GM18951 (cell line): ENCODE results near the gene ZNF552.
"Not testable (repeated sequence)": the region's sequence is repeated elsewhere in the genome, so short reads cannot be mapped to it uniquely, and the experiment has no call there.

Experiments
- POLR2A ChIP-seq: IDR thresholded peaks from 4 replicates; pipeline ENCODE4 v1.6.1; 2011; ENCODE audit warnings: mild to moderate bottlenecking; ENCODE audit not compliant: insufficient read length, insufficient read depth; ENCODE audit errors: extremely low read depth
- in situ Hi-C: fragments of 300-500 bp; cut with MboI; formaldehyde crosslinking; loops from one replicate; pipeline ENCODE4 v1.12.0; 2022; ENCODE audit warnings: low sequenced_read_pairs, mixed read lengths, inconsistent platforms; ENCODE audit not compliant: unreplicated experiment

ZNF552 gene

DNA sequence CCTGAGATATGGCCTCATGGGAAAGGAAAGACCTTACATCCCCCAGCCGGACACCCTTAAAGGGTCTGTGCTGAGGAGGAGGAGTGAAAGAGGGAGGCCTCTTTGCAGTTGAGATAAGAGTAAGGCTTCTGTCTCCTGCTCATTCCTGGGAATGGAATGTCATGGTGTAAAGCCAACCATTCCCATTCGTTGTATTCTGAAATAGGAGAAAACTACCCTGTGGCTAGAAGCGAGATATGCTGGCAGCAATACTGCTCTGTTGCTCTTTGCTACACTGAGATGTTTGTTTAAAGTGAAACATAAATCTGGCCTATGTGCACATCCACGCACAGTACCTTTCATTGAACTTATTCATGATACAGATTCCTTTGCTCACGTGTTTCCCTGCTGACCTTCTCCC, 14.6 kb upstream of the ZNF552 start:
- in situ Hi-C loops, result no loop called here
- TF ChIP-seq POLR2A, result no peak

- TF ChIP-seq POLR2A, result no peak
- in situ Hi-C loops, result no loop called here
These were observed 10.8 kb upstream of the ZNF552 start for GRCh38 chr19:57825511-57825910.

GRCh38 chr19:57823608-57824007, 8.9 kb upstream of the ZNF552 start:
- in situ Hi-C loops, result not testable (repeated sequence)

GRCh38 chr19:57823155-57823554, 8.4 kb upstream of the ZNF552 start:
- in situ Hi-C loops, result not testable (repeated sequence)

GRCh38 chr19:57821501-57821900, 6.8 kb upstream of the ZNF552 start:
- in situ Hi-C loops, result not testable (repeated sequence)

DNA sequence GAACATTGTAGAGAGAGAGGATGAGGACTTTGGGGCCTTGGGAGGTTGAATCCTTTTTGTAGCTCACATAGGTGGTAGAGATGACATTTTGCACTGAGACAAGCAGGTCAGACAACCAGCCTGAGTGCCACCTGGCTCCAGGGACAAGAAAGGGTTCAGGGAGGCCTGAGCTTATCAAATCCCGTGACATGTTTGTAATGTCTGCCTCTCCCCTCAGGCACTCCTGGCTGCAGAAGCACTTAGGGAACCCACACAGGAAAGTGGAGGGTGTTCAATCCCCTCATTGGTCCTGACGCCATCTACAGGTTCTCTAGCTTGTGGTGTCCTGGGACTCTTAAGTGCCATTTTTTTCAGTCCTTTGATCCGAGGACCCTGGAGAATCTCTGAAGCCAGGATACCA, 6.4 kb upstream of the ZNF552 start:
- in situ Hi-C loops, result not testable (repeated sequence)

GRCh38 chr19:57820599-57820998, 5.9 kb upstream of the ZNF552 start:
- in situ Hi-C loops, result no loop called here
- TF ChIP-seq POLR2A, result no peak

GRCh38 chr19:57819475-57820148, 4.9 kb upstream of the ZNF552 start:
- in situ Hi-C loops, result no loop called here
- peak; percentile 80 for TF ChIP-seq POLR2A

DNA sequence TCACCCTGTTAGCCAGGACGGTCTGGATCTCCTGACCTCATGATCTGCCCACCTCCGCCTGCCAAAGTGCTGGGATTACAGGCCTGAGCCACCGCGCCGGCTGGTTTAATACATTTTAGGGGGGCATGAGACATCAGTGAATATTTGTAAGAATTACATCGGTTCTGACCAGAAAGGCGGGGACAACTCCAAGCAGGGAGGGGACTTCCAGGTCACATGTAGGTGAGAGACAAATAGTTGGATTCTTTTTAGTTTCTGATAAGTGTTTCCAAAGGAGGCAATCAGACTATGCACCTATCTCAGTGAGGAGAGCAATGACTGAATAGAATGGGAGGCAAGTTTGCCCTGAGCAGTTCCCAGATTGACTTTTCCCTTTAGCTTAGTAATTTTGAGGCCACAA, 3.7 kb upstream of the ZNF552 start:
- no peak for TF ChIP-seq POLR2A
- in situ Hi-C loops, result no loop called here

GRCh38 chr19:57817976-57818375, 3.3 kb upstream of the ZNF552 start:
- TF ChIP-seq POLR2A, result no peak
- in situ Hi-C loops, result no loop called here

GRCh38 chr19:57816652-57817051, 1.9 kb upstream of the ZNF552 start:
- in situ Hi-C loops, result no loop called here
- TF ChIP-seq POLR2A, result no peak

GRCh38 chr19:57815247-57816075, 748 bp upstream of the ZNF552 start:
- in situ Hi-C loops, result no loop called here
- no peak for TF ChIP-seq POLR2A

GRCh38 chr19:57813919-57814504, 701 bp downstream of the ZNF552 start:
- in situ Hi-C loops, result no loop called here
- TF ChIP-seq POLR2A, result no peak

- in situ Hi-C loops, result not testable (repeated sequence)
These were observed 1.5 kb downstream of the ZNF552 start for GRCh38 chr19:57812975-57813820.
